ENCODE data around the gene NBAS. TPM values are rescaled to one million over a fixed set of nuclear protein-coding genes. Genes with fewer than 3 reads are reported as not detected.

Gene NBAS
- total and polyA plus RNA-seq, 9 of the 15 experiments (the other 6 are each of a cell fraction or from before 2014, with no cell fraction given) = 15.3 to 94.4 (median 69.9) TPM

DNA sequence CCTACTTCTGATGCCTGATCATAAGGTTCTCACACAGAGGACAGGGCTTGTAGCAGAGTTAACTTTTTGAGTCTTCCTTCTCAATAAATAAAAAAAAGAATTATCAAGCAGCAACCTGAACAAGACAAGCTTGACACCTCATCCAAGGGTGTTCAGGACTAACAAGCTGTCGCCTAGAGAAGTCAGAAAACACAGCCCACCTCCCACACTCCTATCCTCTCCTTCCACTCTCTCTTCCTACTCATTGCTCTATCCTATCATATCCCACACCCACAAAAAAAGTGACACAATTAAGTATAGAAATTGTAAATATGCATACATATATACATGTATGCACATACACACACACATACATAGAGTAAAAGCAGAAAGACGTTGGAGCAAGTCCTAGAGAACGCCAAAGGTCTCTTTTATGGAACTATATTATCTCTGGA lies 5.4 kb downstream of the NBAS start (continued):
- TF ChIP-seq HIVEP1 (CRISPR knock-in tag; IDR thresholded peaks at IDR 0.05) (no peak), HLTF (IDR thresholded peaks at IDR 0.05) (0 out of 2 replicates have a peak, but pooled peaks have one; percentile 20), CCAR2 (IDR thresholded peaks at IDR 0.05; ENCODE audit: low read depth, low read length) (no peak), ZNF311 (CRISPR knock-in tag; IDR thresholded peaks at IDR 0.05) (no peak), ZNF224 (CRISPR knock-in tag; IDR thresholded peaks at IDR 0.05) (no peak), MXI1 (IDR thresholded peaks at IDR 0.05; ENCODE audit: low read depth, low read length) (no peak), PHB2 (IDR thresholded peaks at IDR 0.05; ENCODE audit: low read depth) (peak; percentile 34; the same call in 1 of the 2 replicates), SMARCA5 (IDR thresholded peaks at IDR 0.05) (0 out of 2 replicates have a peak, but pooled peaks have one; percentile 50)
- TF ChIP-seq, protein P1, sequence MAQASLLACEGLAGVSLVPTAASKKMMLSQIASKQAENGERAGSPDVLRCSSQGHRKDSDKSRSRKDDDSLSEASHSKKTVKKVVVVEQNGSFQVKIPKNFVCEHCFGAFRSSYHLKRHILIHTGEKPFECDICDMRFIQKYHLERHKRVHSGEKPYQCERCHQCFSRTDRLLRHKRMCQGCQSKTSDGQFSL (CRISPR knock-in tag; IDR thresholded peaks at IDR 0.05) = no peak
- TF ChIP-seq, protein P1 (tag; IDR thresholded peaks at IDR 0.05) = peak in 1 of 2 experiments; percentile 74; a peak in 1 of 4 replicates
- TF ChIP-seq, protein P2, sequence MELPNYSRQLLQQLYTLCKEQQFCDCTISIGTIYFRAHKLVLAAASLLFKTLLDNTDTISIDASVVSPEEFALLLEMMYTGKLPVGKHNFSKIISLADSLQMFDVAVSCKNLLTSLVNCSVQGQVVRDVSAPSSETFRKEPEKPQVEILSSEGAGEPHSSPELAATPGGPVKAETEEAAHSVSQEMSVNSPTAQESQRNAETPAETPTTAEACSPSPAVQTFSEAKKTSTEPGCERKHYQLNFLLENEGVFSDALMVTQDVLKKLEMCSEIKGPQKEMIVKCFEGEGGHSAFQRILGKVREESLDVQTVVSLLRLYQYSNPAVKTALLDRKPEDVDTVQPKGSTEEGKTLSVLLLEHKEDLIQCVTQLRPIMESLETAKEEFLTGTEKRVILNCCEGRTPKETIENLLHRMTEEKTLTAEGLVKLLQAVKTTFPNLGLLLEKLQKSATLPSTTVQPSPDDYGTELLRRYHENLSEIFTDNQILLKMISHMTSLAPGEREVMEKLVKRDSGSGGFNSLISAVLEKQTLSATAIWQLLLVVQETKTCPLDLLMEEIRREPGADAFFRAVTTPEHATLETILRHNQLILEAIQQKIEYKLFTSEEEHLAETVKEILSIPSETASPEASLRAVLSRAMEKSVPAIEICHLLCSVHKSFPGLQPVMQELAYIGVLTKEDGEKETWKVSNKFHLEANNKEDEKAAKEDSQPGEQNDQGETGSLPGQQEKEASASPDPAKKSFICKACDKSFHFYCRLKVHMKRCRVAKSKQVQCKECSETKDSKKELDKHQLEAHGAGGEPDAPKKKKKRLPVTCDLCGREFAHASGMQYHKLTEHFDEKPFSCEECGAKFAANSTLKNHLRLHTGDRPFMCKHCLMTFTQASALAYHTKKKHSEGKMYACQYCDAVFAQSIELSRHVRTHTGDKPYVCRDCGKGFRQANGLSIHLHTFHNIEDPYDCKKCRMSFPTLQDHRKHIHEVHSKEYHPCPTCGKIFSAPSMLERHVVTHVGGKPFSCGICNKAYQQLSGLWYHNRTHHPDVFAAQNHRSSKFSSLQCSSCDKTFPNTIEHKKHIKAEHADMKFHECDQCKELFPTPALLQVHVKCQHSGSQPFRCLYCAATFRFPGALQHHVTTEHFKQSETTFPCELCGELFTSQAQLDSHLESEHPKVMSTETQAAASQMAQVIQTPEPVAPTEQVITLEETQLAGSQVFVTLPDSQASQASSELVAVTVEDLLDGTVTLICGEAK (IDR thresholded peaks at IDR 0.05) = peak; percentile 45; the same call in 1 of the 2 replicates
- TF ChIP-seq, protein P2 (CRISPR knock-in tag; IDR thresholded peaks at IDR 0.05) = no peak
- TF ChIP-seq, protein P3, sequence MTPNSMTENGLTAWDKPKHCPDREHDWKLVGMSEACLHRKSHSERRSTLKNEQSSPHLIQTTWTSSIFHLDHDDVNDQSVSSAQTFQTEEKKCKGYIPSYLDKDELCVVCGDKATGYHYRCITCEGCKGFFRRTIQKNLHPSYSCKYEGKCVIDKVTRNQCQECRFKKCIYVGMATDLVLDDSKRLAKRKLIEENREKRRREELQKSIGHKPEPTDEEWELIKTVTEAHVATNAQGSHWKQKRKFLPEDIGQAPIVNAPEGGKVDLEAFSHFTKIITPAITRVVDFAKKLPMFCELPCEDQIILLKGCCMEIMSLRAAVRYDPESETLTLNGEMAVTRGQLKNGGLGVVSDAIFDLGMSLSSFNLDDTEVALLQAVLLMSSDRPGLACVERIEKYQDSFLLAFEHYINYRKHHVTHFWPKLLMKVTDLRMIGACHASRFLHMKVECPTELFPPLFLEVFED (CRISPR knock-in tag; conservative IDR thresholded peaks at IDR 0.05) = 0 out of 2 replicates have a peak, but pooled peaks have one; percentile 12
- TF ChIP-seq, protein P4, sequence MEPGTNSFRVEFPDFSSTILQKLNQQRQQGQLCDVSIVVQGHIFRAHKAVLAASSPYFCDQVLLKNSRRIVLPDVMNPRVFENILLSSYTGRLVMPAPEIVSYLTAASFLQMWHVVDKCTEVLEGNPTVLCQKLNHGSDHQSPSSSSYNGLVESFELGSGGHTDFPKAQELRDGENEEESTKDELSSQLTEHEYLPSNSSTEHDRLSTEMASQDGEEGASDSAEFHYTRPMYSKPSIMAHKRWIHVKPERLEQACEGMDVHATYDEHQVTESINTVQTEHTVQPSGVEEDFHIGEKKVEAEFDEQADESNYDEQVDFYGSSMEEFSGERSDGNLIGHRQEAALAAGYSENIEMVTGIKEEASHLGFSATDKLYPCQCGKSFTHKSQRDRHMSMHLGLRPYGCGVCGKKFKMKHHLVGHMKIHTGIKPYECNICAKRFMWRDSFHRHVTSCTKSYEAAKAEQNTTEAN (CRISPR knock-in tag; IDR thresholded peaks at IDR 0.05) = no peak
- TF ChIP-seq, protein P5, sequence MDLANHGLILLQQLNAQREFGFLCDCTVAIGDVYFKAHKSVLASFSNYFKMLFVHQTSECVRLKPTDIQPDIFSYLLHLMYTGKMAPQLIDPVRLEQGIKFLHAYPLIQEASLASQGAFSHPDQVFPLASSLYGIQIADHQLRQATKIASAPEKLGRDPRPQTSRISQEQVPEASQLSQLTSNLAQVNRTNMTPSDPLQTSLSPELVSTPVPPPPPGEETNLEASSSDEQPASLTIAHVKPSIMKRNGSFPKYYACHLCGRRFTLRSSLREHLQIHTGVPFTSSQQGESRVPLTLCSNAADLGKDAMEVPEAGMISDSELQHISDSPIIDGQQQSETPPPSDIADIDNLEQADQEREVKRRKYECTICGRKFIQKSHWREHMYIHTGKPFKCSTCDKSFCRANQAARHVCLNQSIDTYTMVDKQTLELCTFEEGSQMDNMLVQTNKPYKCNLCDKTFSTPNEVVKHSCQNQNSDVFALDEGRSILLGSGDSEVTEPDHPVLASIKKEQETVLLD (IDR thresholded peaks at IDR 0.05) = no peak; the same call in 1 of the 2 replicates

All from K562 (cell line).